ENCODE measurements around the gene CASP8AP2.
A peak's percentile ranks its signal among the peaks of the same experiment; 100 is the strongest.
"Not testable (repeated sequence)": the region's sequence is repeated elsewhere in the genome, so short reads cannot be mapped to it uniquely, and the experiment has no call there.

CASP8AP2 gene

DNA sequence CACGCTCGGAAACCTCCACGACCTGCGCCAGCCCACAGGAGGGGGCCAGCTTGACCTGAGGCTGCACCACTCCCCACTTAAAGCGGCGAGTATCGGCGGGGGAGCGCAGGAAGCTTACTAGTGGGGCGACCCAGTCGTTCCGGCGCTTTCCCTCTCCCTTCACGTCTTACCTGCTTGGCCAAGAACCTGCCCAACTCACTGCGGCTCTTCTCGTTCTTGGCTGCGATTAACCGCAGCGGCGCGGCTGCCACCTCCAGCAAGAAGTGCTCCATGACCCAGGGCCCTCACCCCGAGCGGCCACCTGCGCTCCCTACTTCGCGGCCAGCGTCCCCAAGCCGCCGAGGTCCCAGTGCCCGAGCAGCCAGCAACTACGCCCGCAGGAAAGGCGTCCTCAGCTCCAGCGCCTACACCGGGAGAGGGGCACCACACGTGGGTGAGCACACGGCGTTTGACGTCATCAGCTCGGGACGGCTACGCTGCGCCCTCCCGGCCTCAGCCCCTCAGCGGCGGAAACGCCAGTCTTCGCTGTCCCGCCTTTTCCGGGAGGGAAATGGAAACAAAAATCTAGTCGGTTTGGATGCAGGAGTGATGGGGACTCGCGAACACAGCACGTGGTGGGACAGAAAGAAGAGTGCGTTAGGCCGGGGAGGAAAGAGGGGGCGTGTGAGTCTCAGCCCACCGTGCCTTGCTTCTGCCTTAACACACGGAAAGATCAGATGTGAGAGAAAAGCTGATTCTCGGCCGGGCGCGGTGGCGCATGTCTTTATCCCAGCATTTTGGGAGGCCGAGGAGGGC lies 10.1 kb upstream of the CASP8AP2 start, which contains the start of gene MDN1:
Gene MDN1, minus strand, starts transcription at position 459 of the 795 bp plus-strand sequence. Its CDS starts 187 bp downstream, at position 272.
- DNase-seq (ENCODE audit: low read depth), result peak; percentile 95

DNA sequence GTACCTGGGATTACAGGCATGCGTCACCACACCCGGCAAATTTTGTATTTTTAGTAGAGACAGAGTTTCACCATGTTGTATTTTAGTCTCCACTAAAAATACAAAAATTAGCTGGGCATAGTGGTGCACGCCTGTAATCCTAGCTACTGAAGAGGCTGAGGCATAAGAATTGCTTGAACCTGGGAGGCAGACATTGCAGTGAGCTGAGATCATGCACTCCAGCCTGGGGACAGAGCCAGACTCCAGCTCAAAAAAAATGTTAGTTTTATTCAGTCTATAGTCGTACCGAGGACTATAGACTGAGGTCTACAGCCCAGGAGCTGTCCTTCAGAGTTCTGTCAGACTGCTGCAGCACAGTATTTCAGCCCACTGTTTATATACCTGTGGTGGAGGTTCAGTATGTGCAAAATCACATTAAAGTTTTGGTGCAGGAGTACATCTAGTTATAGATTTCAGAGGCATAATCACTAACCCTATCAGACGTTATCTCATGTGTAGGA lies 3.6 kb upstream of the CASP8AP2 start:
- DNase-seq (ENCODE audit: low read depth), result peak; percentile 53

DNA sequence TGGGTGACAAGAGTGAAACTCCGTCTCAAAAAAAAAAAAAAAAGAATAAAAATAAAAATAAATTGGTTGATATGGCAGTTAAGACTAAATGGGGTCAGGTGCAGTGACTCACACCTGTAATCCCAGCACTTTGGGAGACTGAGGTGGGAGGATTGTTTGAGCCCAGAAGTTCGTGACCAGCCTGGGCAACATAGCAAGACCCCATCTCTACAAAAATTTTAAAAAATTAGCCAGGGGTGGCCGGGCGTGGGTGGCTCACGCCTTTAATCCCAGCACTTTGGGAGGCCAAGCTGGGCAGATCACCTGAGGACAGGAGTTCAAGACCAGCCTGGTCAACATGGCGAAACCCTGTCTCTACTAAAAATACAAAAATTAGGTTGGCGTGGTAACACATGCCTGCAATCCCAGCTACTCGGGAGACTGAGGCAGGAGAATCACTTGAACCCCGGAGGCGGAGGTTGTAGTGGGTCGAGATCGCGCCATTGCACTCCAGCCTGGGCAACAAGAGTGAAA lies 1.1 kb upstream of the CASP8AP2 start:
- not testable (repeated sequence) for DNase-seq (ENCODE audit: low read depth)

DNA sequence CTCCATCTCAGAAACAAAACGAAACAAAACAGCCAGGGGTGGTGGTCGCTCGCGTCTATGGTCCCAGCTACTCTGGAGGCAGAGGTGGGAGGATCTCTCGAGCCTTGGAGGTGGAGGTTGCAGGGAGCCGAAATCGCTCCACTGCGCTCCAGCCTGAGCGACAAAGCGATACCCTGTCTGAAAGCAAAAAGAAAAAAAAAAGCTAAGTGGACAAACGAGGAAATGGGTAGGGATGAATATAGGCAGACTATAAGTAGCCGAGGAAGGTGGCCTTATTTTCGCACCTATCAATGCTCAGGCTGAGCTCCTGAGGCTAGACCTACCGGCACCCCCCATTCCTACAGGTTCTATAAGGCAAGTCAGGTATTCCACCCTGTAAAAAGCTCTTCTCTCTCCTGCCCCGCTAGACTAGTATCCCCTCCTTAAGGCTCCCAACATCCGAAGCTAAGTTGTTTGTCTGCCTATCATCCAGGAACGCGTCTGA lies 650 bp upstream of the CASP8AP2 start:
- DNase-seq (ENCODE audit: low read depth), result no peak

DNA sequence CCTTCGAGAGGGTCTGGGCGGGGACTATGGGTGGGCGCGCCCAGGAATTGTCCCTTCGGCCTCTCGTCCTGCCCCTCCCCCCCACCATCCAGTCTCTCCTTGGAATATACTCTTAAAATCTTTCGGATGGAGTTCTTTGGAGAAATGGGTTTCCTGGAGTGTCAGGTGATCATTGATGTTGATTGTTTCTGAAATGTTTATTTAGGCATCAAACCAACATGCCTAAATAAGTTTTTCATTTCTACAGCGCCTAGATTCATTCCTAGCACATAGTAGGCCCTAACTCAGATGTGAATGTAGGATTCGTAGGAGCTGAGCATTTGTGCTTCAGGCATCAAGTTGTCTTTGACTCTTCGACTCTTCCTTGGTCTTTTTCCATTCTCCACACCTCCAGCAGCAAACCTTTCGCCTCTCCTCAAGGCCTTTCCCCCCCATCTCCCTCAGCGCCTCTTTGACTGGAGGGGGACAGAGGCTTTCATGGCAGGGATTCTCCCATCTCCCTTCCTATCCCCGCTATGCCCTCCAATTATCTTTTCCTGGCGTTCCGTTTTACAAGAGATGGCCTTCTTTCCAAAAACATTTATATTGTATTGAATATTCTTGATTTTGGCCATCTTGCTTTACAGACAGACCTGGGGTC lies 610 bp downstream of the CASP8AP2 start:
- no peak for DNase-seq (ENCODE audit: low read depth)

DNA sequence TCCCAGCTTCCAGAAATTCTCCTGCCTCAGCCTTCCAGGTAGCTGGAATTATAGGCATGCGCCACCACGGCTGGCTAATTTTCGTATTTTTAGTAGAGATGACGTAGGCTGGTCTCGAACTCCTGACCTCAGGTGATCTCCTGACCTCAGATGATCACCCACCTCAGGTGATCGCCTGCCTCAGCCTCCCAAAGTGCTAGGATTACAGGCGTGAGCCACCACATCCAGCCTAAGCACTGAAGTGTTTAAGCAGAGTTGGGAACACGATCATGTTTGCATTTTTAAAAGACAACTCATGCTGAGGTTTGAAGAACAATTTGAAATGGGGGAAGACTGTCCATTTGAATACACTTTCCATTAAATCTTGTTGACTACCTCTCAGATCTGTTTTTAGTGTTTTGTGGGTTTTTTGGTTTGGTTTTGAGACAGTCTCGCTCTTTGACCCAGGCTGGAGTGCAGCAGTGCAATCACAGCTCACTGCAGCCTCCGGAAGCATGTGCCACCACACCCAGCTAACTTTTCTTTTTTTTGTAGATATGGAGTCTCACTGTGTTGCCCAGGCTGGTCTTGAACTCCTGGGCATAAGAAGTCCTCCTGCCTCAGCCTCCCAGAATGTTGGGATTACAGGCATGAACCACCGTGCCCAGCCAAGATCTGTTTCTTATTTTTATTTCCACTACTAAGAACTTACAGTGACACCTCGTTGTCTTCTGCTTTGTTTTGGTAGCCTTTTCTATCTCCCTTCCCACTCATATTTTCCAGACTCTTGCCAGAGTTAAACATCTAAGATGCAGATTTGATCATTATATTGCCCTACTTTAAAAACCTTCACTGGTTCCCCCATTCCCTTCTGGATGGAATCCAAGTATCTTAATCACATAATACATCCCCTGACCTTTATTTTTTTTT lies 5.5 kb downstream of the CASP8AP2 start:
- DNase-seq (ENCODE audit: low read depth), result peak; percentile 56

DNA sequence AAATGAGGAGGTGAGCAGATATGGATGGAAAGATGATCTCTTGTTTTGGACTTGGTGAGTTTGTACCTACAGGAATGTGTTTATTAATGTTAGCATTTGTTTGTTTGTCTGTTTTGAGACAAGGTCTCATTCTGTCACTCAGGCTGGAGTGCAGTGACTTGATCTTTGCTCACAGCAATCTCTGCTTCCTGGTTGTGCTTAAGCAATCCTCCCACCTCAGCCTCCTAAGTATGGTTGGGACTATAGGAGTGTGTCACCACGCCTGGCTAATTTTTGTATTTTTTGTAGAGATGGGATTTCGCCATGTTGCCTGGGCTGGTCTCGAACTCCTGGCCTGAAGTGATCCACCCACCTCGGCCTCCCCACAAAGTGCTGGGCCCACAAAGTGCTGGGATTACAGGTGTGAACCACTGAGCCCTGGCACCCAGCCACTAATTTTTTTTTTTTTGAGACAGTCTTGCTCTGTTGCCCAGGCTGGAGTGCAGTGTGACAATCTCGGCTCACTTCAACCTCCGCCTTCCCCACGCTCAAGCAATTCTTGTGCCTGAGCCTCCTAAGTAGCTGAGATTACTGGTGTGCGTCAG lies 7.1 kb downstream of the CASP8AP2 start:
- DNase-seq (ENCODE audit: low read depth), result no peak

DNA sequence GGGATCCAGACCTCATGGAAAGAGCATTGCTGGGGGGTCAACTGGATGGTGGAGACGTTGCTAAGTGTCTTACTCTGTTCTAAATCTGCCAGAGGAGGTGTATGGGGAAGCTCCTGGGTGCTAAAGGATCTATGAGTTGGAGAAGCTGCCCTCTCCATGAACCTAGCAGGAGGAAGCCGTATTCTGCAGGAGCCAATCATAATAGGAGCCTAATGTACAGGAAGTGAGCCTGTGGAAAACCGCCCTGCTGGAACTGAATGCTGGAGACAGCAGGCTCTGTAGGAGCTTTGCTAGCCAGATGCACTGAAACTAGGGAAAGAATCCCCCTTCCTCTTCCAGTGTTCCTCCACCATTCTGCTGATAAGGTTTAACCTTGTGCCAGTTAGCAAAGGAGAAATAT lies 10.9 kb downstream of the CASP8AP2 start:
- DNase-seq (ENCODE audit: low read depth), result peak; percentile 50

DNA sequence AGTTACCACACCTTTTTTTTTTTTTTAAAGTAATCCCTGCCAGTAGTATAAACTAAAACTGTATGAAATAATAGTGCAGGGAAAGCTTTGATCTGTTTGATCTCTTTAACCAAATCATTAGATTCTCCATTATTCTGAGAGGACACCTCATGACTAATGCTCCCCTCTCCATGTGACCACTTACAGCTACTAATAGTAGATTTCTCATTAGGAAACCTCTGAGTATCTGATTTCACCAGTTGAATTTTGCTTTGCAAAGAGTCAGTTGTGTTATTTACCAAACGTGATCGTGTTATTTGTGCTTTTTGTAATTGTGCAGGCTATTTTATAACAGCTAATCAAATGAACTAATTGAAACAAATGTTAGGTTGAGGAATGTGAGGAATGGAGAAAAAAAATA lies 12.5 kb downstream of the CASP8AP2 start:
- DNase-seq (ENCODE audit: low read depth), result peak; percentile 19

DNA sequence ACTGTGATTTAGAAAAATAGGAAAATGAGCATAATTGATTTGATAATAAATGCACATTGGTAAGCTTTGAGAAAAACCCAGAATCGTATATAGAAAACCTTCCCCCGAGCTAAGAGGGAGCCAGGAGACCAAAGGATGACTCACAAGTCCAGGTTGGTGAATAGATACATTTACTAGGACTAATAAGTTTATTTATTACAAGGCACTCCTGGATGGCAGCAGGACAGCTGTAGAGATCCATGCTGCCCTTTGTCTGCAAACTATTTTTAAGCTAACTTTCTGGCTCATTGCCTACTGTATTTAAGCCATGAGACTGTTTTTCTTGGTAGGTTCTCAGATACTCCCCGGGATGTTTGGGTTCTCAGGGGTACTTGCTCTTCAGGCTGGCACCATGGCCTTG lies 13.4 kb downstream of the CASP8AP2 start:
- peak; percentile 60 for DNase-seq (ENCODE audit: low read depth)

DNA sequence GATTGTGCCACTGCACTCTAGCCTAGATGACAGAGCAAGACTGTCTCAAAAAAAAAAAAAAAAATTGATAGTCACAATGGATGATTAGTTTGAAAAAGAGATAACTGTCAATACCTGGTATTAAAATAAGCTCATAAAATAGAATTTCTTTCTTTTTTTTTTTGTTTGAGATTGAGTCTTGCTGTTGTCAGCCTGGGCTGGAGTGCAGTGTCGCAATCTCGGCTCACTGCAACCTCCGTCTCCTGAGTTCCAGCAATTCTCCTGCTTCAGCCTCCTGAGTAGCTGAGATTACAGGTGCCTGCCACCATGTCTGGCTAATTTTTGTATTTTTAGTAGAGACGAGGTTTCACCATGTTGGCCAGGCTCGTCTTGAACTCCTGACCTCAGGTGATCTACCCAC lies 17.8 kb downstream of the CASP8AP2 start:
- not testable (repeated sequence) for DNase-seq (ENCODE audit: low read depth)

DNA sequence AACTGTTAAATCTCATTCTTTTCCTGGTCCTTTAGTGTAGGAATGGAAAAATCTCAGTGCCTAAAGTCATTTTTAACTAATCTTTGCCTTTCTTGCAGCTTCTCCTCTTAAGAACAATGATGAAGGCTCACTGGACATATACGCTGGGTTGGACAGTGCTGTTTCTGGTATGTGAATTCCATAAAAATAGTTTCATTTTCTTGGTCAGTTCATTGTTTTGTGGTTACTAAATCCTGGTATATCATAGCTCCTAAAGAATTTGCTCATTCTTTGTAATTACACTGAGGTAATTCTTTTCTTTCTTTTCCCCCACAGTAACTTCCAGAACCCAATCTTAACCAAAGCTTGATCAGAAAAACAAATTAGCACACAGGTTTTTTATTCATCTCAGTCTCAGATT lies 23.4 kb downstream of the CASP8AP2 start:
- DNase-seq (ENCODE audit: low read depth), result peak; percentile 77

DNA sequence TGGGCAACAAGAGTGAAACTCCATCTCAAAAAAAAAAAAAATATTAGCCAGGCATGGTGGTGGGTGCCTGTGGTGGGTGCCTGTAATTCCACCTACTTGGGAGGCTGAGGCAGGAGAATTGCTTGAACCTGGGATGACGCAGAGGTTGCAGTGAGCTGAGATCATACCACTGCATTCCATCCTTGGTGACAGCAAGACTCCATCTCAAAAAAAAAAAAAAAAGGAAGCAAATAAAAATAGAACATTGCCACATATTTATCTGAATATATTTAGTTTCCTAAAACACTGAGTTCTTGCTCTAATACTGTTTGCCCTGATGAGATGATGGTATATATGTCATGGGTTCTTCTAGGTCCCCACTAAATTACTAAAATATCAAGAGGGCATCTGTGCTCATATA lies 28.4 kb downstream of the CASP8AP2 start:
- DNase-seq (ENCODE audit: low read depth), result peak; percentile 3

DNA sequence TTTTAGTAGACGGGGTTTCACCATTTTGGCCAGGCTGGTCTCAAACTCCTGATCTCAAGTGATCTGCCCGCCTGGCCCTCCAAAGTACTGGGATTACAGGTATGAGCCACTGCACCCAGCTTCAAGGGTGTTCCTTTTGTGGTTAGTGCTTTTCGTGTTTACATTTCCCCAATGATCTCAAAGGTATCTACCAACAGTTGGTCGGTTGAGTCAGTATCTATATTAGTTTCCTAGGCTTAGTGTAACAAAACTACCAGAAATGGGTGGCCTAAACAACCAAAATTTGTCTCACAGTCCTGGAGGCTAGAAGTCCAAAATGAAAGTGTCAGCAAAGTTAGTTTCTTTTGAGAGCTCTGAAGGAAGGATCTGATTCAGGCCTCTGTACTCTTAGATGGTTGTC lies 30.1 kb downstream of the CASP8AP2 start:
- DNase-seq (ENCODE audit: low read depth), result no peak

DNA sequence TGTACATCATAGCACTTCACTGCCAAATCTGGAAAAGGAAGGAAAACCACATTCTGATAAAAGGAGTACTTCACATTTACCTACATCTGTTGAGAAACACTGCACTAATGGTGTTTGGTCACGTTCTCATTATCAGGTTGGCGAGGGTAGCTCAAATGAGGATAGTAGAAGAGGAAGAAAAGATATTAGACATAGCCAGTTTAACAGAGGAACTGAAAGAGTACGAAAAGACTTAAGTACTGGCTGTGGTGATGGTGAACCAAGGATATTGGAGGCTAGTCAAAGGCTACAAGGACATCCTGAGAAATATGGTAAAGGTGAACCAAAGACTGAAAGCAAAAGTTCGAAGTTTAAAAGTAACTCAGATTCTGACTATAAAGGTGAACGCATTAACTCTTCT lies 32.6 kb downstream of the CASP8AP2 start:
- no peak for DNase-seq (ENCODE audit: low read depth)

DNA sequence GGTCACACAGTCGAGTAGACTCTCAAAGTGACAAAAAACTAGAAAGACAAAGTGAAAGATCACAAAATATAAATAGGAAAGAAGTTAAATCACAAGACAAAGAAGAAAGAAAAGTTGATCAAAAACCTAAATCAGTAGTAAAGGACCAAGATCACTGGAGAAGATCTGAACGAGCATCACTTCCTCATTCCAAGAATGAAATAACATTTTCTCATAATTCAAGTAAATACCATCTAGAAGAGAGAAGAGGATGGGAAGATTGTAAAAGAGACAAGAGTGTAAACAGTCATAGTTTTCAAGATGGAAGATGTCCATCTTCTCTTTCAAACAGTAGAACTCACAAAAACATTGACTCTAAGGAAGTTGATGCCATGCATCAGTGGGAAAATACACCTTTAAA lies 33.0 kb downstream of the CASP8AP2 start:
- no peak for DNase-seq (ENCODE audit: low read depth)

DNA sequence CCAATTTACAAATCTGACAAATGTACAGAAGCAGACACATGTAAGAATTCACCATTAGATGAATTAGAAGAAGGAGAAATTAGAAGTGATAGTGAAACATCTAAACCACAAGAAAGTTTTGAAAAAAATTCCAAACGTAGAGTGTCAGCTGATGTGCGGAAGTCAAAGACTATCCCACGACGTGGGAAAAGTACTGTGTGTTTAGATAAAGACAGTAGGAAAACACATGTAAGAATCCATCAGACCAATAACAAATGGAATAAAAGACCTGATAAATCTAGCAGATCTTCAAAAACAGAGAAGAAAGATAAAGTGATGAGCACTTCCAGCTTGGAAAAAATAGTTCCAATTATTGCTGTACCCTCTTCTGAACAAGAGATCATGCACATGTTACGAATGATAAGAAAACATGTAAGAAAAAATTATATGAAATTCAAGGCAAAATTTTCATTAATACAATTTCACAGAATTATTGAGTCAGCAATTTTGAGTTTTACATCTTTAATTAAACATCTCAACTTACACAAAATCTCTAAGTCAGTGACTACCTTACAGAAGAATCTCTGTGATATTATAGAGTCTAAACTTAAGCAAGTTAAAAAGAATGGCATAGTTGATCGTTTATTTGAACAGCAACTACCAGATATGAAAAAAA lies 36.5 kb downstream of the CASP8AP2 start:
- DNase-seq (ENCODE audit: low read depth), result no peak

DNA sequence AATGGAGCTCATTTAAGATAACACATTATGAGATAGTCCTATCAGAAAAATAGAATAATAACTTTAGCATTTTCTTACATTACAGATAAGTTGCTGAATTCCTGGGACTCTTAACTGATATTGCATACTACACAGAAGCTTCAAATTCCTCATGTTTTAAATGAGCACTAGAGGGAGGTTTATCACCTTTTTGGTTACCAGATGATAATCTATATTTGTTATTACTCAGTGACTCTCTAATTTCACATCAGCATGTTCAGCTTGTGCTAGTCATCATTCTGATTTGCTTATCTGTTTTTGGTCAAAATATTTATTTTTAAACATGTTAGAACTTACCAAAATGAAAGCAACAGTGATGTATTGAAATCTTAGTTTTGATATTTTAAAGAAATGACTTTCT lies 44.0 kb downstream of the CASP8AP2 start:
- DNase-seq (ENCODE audit: low read depth), result no peak

DNA sequence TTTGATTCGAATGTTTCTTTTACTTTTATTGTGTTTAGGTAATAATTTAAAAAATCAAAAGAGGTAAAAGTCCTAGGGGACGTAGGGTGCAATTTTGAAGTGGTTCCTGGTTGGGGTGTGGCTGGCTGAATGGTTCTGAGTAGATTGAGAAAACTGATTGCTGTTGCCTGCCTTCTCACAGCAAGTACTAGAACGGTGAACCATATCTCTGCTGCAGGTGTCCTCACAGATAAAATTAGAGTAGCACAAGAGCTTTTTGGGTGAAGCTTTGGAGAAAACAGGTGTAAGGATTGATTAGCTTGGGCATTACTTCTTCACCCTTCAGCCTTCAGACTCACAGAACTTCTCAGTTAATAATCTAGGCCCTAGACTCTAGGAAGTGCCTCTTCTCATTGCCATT lies 44.8 kb downstream of the CASP8AP2 start:
- no peak for DNase-seq (ENCODE audit: low read depth)

DNA sequence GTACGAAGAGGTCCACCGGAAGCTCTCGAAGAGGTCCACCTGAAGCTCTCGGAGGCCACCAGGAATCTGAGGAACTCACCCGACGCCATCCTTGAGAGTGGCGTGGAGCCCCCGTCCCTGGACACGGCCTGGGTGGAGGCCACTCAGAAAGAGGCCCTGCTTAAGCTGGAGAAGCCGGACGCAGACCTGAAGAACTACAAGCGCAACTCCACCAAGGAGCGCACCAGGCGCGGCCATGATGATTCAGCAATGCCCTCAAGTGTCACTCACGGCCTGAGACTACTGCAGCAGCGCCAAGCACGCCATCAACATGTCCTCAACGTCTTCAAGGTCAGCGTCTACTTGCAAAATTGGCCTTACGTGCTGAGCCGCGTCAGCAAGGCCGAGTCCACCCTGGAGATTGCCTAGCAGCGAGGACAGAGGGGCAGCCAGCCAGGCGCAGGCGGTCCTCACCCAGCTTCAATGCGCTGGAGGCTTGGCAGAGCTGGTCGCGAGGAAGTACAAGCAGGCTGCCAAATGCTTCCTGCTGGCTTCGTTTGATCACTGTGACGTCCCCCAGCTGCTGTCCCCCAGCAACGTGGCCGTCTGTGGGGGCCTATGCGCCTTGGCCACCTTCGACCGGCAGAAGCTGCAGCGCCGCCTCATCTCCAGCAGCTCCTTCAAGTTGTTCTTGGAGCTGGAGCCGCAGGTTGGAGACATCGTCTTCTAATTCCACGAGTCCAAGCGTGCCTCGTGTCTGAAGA lies 56.9 kb downstream of the CASP8AP2 start:
- no peak for DNase-seq (ENCODE audit: low read depth)

Data from EH (cell line).